Pancreas (tissue), 10 donors: ENCODE data around the gene AMH. TPM values are rescaled to one million over a fixed set of nuclear protein-coding genes. Genes with fewer than 3 reads are reported as not detected.

ENCODE experiments used
- ATAC-seq, 4 donors: fragments of 200-7000 bp; cut with Tn5 transposase; one replicate each; pipeline versions ENCODE4 v1.8.0 to v1.9.1; 2020; ENCODE audit warnings: mild to moderate bottlenecking in 4 of 4, moderate library complexity in 4 of 4
- DNase-seq, 6 donors: peaks; one replicate each; pipeline ENCODE4 v3.0.0-alpha.2; 2020
- FAIRE-seq: peaks from 2 replicates; lab custom pipeline; 2012; peaks lifted over from hg19 to GRCh38; lab: Jason Lieb, UNC
- H3K27ac ChIP-seq, 4 donors: fragments of 200-600 bp; sonication (generic); 1 replicate in 3 of 4; 2 replicates in 1 of 4; pipeline versions ENCODE4 v1.5.0 to v1.8.0; 2020
- H3K27me3 ChIP-seq, 4 donors: fragments of 200-600 bp; one replicate each; pipeline ENCODE4 v1.8.0; 2021
- H3K36me3 ChIP-seq, 3 donors: fragments of 200-600 bp; sonication (generic) in 1 of 3; one replicate each; pipeline versions ENCODE4 v1.5.0 to v1.8.0; 2020 to 2021
- H3K4me1 ChIP-seq, 3 donors: fragments of 200-600 bp; one replicate each; pipeline ENCODE4 v1.8.0; 2021
- H3K4me3 ChIP-seq, 4 donors: fragments of 200-600 bp; sonication (generic) in 2 of 4; one replicate each; pipeline versions ENCODE4 v1.5.0 to v1.8.0; 2020 to 2021
- H3K9me3 ChIP-seq, 4 donors: fragments of 200-600 bp; one replicate each; pipeline ENCODE4 v1.8.0; 2021
- CTCF ChIP-seq, 4 donors: fragments of 200-600 bp; sonication (generic) in 3 of 4; IDR thresholded peaks; one replicate each; pipeline versions ENCODE4 v1.5.0 to v1.8.0; 2021; ENCODE audit warnings: antibody characterized with exemption in 4 of 4
- WGBS, 2 donors: extraction: QIAGEN DNeasy Blood & Tissue Kit; methylation state at CpG; one replicate each; pipeline ENCODE4 v1.1.7; 2013; 5-methylcytosine and 5-hydroxymethylcytosine counted together
- intact Hi-C, 3 donors: fragments of 100-400 bp; cut with DNase I; formaldehyde crosslinking; loops; one replicate each; pipeline versions ENCODE4 v1.11.1 to v1.14.2; 2022
- polyA plus RNA-seq, 2 donors: library from polyadenylated mRNA; stranded (reverse); fragments of 200-250 nt; gene quantifications; one replicate each; pipeline ENCODE4 v1.2.3, GENCODE V29; 2013
- total RNA-seq, 6 donors: library from RNA; stranded (reverse); fragmentation: NEBNext Ultra II Directional in 4 of 6; extraction: Animal tissue kit (Norgen Biotek cat#: 25700) in 4 of 6; gene quantifications; one replicate each; pipeline versions ENCODE4 v1.2.1 to v1.2.4, GENCODE V29; 2021 to 2023
- donor health status: healthy with polysubstance abuse.
- donor health status: DM: no; HTN: no; CAD: no; lungs with moderate emphysema.
- donor health status: DM: no; HTN: no; CAD: no.
- donor health status: control.
- donor health status: control.
- donor health status: Bipolar disorder and iron deficiency.
- donor health status: DM: yes; HTN: yes; CAD: no.
- donor health status: DM: no; HTN: no; CAD: no.
- donor health status: DM: no; HTN: no; CAD: no.
- donor health status: DM: yes; HTN: yes; CAD: no.

Gene AMH
- total and polyA plus RNA-seq, 8 donors: 1.4 to 9.5 (median 2.4) TPM

- FAIRE-seq: no peak
- WGBS, 2 donors: 73 to 75% methylated on average over 20 of the region's 20 CpGs
- TF ChIP-seq CTCF (IDR thresholded peaks at IDR 0.05): no peak
- H3K36me3 ChIP-seq: no peaks in the 10 kb centered on the region
- DNase-seq: peak in 2 of 6 donors; percentile 60 to 64
- ATAC-seq: peak in 1 of 4 donors; percentile 28
- H3K27me3 ChIP-seq: peaks cover 0 to 6% (median 0%) of the 10 kb centered on the region in 4 donors
- intact Hi-C loops: no loop called here
- H3K27ac ChIP-seq: no peak overlapping the region
- H3K9me3 ChIP-seq: no peaks in the 10 kb centered on the region
- no peak overlapping the region for H3K4me3 ChIP-seq
- H3K4me1 ChIP-seq: no peaks in the 10 kb centered on the region
These were observed 5.1 kb downstream of the AMH start for GRCh38 chr19:2254064-2254872.

GRCh38 chr19:2255112-2255845 is 6.2 kb downstream of the AMH start:
- H3K27me3 ChIP-seq: peaks cover 0 to 6% (median 0%) of the 10 kb centered on the region in 4 donors
- DNase-seq (peak in 2 of 6 donors; percentile 57 to 75), FAIRE-seq (no peak), ATAC-seq (no peak)
- H3K27ac ChIP-seq: no peak overlapping the region
- intact Hi-C loops: no loop called here
- no peaks in the 10 kb centered on the region for H3K36me3 ChIP-seq
- H3K4me3 ChIP-seq: no peak overlapping the region
- no peaks in the 10 kb centered on the region for H3K4me1 ChIP-seq
- no peak for TF ChIP-seq CTCF (IDR thresholded peaks at IDR 0.05)
- WGBS, 2 donors: 86 to 92% methylated on average over 15 to 16 of the region's 16 CpGs
- H3K9me3 ChIP-seq: no peaks in the 10 kb centered on the region

DNA sequence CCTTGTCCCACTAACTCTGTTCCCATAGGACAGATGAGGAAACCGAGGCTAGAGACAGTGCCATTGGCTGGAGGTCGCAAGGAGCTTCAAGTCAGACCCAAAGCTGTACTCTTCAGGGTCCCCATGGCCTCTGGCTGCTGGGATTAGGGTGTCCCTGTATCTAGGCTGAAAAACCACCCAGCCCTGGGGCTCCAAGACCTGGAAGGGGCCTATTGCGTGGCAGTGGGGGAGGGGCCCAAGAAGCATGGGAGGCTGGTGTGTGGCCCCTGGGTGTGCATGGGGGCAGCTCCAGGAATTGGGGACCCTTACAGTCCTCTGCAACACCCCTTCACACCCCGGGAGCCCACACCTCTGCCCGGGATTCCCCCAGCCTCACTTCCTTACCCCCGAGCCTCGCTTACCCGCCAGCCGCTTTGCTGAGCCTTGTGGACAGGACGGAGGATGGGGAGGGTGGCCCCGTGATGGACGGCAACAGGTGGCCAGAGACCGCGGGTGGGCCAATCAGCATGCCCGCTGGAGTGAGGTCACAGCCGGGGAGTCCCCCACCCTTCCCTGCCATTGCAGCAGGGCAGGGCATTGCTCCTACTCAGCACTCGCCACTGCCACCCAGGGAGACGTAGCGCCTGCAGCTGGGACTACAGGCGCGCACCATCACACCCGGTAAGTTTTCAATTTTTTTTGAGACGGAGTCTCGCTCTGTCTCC is 7.0 kb downstream of the AMH start, which contains the start of gene JSRP1:
TSS of gene JSRP1 (minus strand) at position 436 of the 704 bp plus-strand sequence. CDS start 1,103 bp downstream, outside the sequence.
- no peak for TF ChIP-seq CTCF (IDR thresholded peaks at IDR 0.05)
- Histone ChIP-seq H3K4me1 (no peaks in the 10 kb centered on the region), H3K9me3 (no peaks in the 10 kb centered on the region), H3K36me3 (no peaks in the 10 kb centered on the region), H3K4me3 (no peak within 1 kb of the TSS), H3K27ac (no peak within 1 kb of the TSS), H3K27me3 (peaks cover 0 to 6% (median 0%) of the 10 kb centered on the region in 4 donors)
- peak in 2 of 6 donors; percentile 56 to 75 for DNase-seq
- intact Hi-C loops: no loop called here
- ATAC-seq: peak in 3 of 4 donors; percentile 12 to 73 (median 68)
- 69 to 73% methylated on average over 24 of the region's 24 CpGs for WGBS, 2 donors
- FAIRE-seq: no peak

GRCh38 chr19:2259336-2259735 is 10.2 kb downstream of the AMH start:
- Histone ChIP-seq H3K27me3 (no peaks in the 10 kb centered on the region), H3K9me3 (no peaks in the 10 kb centered on the region), H3K27ac (no peak overlapping the region), H3K4me1 (no peaks in the 10 kb centered on the region), H3K36me3 (no peaks in the 10 kb centered on the region), H3K4me3 (no peak overlapping the region)
- no peak for FAIRE-seq
- intact Hi-C loops: no loop called here
- 89 to 91% methylated on average over 5 of the region's 5 CpGs for WGBS, 2 donors
- no peak for TF ChIP-seq CTCF (IDR thresholded peaks at IDR 0.05)
- no peak for DNase-seq
- ATAC-seq: no peak
